H1 (cell line): Measurements from ENCODE around the gene RTF1.

Experiments used
- BRCA1 ChIP-seq: IDR thresholded peaks from 2 replicates; pipeline ENCODE4 v1.6.1; 2012; ENCODE audit warnings: low read depth, low read length, improper control_type of control experiment
- CTCF ChIP-seq, 3 experiments: IDR thresholded peaks; 1 replicate in 2 of 3; 2 replicates in 1 of 3; pipeline versions ENCODE4 v1.5.1 to v1.6.1; 2011; ENCODE audit warnings: low read length in 3 of 3, mild to moderate bottlenecking in 3 of 3, inconsistent platforms in 2 of 3, low read depth in 1 of 3, moderate library complexity in 1 of 3; ENCODE audit not compliant: insufficient read depth in 1 of 3; ENCODE audit errors: control extremely low read depth in 1 of 3
- EZH2 ChIP-seq: fragments of 200-600 bp; sonication (generic); IDR thresholded peaks from 2 replicates; pipeline ENCODE4 v1.7.1; 2012; ENCODE audit warnings: low read depth, mild to moderate bottlenecking, moderate library complexity, low read length, inconsistent platforms; ENCODE audit not compliant: severe bottlenecking
- FOSL1 ChIP-seq: IDR thresholded peaks from 2 replicates; pipeline ENCODE4 v1.6.1; 2011; ENCODE audit warnings: mild to moderate bottlenecking, low read depth, low read length, moderate library complexity; ENCODE audit not compliant: insufficient read depth
- PHF8 ChIP-seq: fragments of 200-600 bp; sonication (generic); conservative IDR thresholded peaks from 2 replicates; pipeline ENCODE4 v1.7.1; 2012; ENCODE audit warnings: low read depth, mild to moderate bottlenecking, inconsistent platforms, low read length, moderate library complexity
- POLR2AphosphoS5 ChIP-seq: IDR thresholded peaks from 2 replicates; pipeline ENCODE4 v1.6.1; 2011; ENCODE audit warnings: low read depth, low read length
- SP1 ChIP-seq: IDR thresholded peaks from 2 replicates; pipeline ENCODE4 v1.6.1; 2011; ENCODE audit warnings: low read depth, low read length
- TF ChIP-seq, protein P1 (sequence below): IDR thresholded peaks from 2 replicates; pipeline ENCODE4 v1.6.1; 2011; ENCODE audit warnings: low read depth, mild to moderate bottlenecking, low read length; ENCODE audit not compliant: insufficient read depth

- TF ChIP-seq EZH2 (no peak), PHF8 (no peak), POLR2AphosphoS5 (no peak), BRCA1 (no peak), SP1 (no peak), CTCF (IDR thresholded peaks at IDR 0.05; ENCODE audit: control extremely low read depth in 1 of 3, insufficient read depth in 1 of 3, low read depth in 1 of 3, low read length in 3 of 3) (no peak), FOSL1 (no peak)
- TF ChIP-seq, protein P1, sequence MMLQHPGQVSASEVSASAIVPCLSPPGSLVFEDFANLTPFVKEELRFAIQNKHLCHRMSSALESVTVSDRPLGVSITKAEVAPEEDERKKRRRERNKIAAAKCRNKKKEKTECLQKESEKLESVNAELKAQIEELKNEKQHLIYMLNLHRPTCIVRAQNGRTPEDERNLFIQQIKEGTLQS: no peak
Observed at GRCh38 chr15:41491889-41492288, 75.0 kb downstream of the RTF1 start.
